ENCODE measurements around the gene ETFA.
A peak's percentile ranks its signal among the peaks of the same experiment; 100 is the strongest.

Gene ETFA

GRCh38 chr15:76340198-76340802 is 29.0 kb upstream of the ETFA start:
- peak; percentile 91 for DNase-seq

GRCh38 chr15:76339305-76340197 is 28.3 kb upstream of the ETFA start:
- peak; percentile 86 for DNase-seq

DNA sequence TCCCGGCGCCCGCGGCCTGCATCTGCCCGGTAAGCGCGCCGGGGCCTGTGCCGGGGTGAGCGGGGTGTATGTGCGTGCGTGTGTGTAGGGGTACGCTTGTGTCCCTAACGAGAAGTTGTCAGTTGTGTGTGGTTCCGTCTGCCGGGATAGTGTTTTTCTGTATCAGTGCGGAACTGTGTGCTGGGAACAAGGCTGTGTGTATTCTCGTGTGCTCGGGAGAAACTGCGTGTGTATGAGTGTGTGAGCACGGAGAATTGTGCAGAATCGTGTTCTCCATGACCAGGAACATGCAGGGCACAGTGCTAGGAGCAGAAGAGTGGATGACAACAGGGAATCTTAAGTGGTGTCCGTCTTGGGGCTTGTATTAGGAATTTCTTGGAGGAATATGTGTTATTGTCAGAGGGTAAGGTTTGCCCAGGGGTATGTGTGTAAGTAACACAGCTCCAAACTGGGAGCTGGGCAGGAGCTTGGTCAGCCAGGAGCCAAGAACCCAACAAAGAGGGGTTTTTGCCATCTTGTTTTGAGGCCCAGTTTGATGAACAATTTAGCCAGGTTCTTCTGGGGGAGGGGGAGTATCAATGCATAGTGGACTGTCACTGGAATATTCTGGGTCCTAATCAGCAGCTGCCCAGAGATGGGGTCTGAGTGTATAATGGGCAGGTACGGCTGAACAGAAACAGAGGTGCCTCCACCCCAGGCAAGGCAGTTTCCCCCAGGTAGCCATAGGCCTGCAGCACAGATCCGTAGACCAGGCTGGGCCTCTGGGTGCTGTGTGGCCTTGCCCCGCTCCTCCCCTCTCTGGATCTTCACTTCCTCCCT is 27.4 kb upstream of the ETFA start:
- DNase-seq: peak; percentile 73

DNA sequence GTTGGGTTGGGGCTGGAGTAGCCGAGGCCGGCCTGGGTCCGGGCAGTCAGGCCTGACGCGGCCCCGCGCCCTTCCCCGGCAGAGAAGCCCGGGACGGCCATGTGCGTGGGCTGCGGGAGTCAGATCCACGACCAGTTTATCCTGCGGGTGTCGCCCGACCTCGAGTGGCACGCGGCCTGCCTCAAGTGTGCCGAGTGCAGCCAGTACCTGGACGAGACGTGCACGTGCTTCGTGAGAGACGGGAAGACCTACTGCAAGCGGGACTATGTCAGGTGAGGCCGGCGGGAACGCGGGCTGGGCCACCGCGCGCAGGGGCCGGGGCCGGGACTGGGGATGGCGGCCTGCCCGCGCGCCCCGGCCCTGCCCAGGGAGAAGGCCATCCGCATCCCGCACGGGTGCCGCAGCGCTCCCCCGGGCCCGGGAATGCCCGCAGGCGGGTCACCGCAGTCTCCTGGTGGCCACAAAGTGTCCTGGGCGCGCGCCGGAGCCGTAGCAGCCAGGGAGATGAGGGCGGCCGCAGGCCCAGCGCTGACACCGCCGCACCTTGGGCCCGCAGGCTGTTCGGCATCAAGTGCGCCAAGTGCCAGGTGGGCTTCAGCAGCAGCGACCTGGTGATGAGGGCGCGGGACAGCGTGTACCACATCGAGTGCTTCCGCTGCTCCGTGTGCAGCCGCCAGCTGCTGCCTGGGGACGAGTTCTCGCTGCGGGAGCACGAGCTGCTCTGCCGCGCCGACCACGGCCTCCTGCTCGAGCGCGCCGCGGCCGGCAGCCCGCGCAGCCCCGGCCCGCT is 26.6 kb upstream of the ETFA start:
- peak; percentile 82 for DNase-seq

DNA sequence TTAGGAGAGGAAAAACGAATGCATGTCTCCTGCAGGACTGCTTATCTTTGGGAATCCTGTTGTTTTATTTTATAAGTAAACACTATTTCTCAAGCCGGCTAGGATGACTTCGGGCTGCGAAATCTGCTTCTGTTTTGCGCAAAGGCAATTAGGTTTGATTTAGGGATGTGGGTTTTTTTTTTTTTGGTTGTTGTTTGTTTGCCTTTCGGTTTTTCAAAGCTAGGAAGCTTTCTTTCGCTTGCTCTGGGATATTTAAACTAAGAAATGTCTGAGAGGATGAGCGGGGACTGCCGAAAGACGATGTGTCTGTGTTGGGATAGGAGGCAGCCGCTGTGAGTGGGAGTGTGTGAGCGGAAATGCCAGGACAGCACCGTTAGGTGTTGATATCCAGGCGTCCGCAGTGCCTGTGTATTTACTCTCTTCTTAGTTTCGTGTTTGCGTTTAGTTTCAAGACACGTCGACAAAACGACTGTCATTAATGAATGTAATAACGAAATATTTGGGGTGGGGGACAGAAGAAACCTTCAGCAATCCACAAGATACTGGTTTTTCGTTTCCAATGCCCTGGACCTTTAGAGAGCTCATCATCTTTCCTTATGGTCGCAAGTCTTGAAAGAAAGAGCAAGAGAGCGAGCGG is 25.9 kb upstream of the ETFA start:
- peak; percentile 80 for DNase-seq

DNA sequence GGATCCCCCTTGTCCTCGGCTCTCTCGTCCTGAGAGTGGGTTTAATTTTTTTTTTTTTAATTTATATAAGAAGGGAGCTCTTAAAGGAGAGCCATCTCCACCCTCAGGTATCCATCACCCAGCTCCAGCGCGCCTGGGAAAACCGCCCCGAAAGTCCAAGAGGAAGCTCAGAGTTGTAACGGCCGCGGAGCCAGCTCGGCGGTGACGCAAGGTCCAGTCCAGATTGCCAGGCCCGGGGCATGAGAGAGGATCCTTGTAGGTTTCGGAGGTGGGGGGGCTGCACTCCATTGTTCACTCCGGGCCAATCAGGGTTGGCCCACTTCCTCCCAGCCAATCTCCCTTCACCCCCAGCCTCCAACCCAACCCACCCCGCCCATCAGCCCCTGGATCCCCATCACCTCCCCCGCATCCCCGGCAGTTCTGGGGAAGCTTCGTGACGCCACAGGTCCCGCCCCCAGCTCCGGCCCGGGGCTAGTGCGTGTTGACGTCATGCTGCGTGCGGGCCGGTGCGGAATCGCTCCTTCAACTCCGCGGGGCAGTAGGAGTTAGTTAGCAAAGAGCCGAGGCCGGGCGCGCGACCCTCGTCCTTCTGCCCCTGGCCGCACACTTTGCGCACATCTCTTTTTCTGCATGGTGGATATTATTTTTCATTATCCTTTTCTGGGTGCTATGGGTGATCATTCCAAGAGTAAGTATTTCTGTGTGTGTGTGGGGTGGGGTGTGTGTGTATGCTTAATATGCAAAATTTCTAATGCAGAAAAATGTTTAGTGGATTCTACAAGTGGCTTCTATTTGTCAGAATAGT is 25.2 kb upstream of the ETFA start, which contains the start of gene ISL2:
Gene ISL2 (plus strand): TSS at position 520 of the 805 bp plus-strand sequence. CDS start 111 bp downstream, at position 631.
- peak; percentile 79 for DNase-seq

GRCh38 chr15:76335307-76336253 is 24.3 kb upstream of the ETFA start:
- DNase-seq: peak; percentile 84

DNA sequence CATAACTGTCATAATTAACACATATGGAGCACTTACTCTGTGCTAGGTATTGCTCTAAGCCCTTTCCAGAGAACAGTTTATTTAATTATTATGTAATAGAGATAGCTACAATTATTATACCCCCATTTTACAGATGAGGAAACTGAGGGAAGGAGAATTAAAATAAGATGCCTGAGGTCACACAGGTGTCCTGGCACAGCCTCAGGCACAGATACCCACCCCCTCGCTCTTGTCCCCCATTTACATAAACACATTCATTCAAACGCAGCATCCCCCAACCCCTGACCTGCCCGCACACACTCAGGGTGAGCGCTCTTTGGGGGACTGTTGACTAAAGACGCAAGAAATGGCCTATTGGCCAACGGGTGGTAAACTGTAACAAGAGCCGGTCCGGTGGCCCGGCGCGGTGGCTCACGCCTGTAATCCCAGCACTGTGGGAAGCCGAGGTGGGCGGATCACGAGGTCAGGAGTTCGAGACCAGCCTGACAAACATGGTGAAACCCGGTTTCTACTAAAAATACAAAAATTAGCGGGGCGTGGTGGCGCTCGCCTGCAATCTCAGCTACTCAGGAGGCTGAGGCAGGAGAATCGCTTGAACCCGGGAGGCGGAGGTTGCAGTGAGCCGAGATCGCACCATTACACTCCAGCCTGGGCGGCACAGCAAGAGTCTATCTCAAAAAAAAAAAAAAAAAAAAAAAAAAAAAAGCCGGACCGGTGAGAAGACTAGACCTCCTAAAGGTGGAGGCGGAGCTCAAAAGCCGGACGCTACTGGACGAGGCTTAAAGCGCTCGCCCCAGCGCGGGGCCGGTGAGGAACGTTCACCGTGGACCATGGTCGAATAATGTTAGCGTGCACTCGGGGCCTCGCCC is 23.4 kb upstream of the ETFA start:
- DNase-seq: no peak

DNA sequence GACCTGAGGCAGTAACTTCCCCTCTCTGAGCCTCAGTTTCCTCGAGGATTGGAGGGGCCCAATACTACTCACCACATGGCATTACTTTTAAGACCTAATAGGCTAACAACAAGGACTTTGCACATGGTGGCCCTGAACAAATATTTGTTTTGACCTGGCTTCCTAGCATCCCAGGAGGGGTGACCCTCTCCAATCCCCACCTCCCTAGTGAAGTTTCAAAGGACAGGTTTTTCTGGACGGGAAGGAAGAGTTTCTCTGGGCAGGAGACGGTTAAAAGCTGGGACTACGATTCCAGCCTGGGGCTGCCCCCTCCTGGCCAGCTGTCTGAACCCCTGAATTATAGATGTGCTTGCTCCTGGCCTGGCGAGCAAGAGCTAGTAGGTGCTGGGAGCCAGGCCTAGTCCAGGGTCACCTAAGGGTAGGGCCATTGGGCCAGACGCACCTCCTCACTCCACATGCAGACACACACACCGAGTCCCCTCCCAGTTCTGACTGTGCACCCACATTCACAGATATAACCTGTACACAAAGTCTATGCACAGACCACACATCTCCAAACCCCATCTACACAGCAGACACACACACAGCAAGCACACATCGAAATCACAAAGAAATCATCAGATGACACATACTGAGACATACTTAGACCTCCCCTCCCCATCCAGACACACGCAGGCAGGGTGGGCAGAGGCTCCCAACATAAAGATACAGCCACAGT is 22.6 kb upstream of the ETFA start:
- DNase-seq: peak; percentile 53

GRCh38 chr15:76333309-76333708 is 22.0 kb upstream of the ETFA start:
- no peak for DNase-seq

DNA sequence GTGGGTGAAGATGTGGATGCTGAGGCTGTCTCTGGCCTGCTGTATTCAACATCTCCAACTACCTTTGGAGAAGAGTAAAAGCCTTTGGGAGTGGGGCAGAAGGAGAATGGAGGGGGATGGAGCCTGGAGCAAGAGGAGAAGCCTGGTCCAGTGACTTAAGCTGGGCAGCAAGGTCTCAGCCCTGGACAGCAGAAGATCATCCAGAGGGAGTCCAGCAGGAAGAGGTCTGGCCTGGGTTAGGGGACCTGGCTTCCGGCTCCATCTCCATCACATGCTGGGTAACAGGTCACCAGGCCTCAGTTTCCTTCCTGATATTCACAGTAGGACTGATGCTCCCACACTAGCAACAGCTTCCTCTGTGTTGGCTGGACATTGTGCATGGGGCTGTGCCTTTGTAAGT is 21.5 kb upstream of the ETFA start:
- DNase-seq: no peak

DNA sequence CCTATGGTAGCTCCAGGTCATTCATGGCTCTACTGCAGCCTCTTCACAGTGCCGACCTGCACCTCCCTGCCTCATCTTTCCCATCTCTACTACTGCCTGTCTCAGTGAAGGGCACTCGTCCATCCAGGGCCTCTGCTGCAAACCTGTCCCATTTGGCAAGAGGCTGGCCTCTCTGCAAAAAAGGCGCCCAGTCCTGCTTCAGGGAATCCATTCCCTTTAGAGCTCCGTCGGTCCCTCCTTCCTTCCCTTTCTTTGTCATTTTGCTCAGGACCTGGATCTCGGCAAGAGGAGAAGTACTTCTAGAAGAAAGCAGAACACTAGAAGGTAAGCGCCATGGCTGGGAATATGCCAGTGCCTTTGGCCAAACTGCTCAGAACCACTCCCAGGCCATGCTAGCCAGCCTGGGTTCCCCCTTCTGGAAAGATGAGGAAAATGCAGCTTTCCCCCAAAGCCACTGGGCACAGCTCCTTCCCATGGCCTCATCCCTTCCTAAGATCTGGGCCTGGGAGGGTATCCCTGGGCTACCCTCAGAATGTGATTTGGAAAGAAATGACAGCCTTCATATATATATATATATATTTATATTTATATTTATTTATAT is 18.9 kb upstream of the ETFA start:
- peak; percentile 42 for DNase-seq

DNA sequence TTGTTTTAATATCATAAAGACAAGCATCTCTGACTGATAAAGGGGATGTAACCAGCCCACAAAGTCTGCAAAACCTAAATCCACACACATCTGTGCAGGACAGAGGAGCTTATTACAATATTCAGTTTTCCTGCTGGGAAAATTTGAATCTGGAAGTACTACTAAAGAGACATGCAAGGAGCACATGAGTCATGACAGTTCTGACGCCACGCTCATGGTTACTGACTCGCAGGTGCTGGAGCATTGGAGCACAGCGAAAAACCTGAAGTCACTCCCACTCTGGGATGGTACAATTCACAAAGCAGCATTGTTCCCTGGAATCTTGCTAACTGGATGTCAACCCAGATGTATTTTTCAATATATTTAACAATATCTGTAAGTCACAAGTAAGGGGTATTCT is 17.7 kb upstream of the ETFA start:
- no peak for DNase-seq

GRCh38 chr15:76328106-76328696 is 16.9 kb upstream of the ETFA start:
- DNase-seq: no peak

- DNase-seq: no peak
These were observed 16.2 kb upstream of the ETFA start for GRCh38 chr15:76327191-76328105.

- DNase-seq: no peak
These were observed 14.4 kb upstream of the ETFA start for GRCh38 chr15:76325704-76326103.

Data from retina (tissue), 1 donor.